PC-3 (cell line): ENCODE data around the gene NDUFC2. TPM values are rescaled to one million over a fixed set of nuclear protein-coding genes. Genes with fewer than 3 reads are reported as not detected.

Source experiments
- ATAC-seq: fragments of 200-7000 bp; cut with Tn5 transposase; 2 replicates; pipeline ENCODE4 v1.9.1; 2020; ENCODE audit warnings: mild to moderate bottlenecking, moderate library complexity
- BruUV-seq: library from RNA; stranded (reverse); fragments of 400-500 nt; replicated peaks from 2 replicates; lab custom pipeline; 2021; lab: Mats Ljungman, UMichigan
- CTCF ChIA-PET: fragments of 300-600 bp; sonication (Branson Sonifier 250); formaldehyde crosslinking; loops from one replicate; lab custom pipeline; 2022; ENCODE audit warnings: antibody characterized with exemption; lab: Charles Lee
- POLR2A ChIA-PET: fragments of 300-600 bp; sonication (Branson Sonifier 250); formaldehyde crosslinking; loops from one replicate; lab custom pipeline; 2022; ENCODE audit warnings: antibody characterized with exemption; ENCODE audit not compliant: unreplicated experiment; lab: Charles Lee
- DNase-seq: peaks from one replicate; pipeline ENCODE4 v3.0.0-alpha.2; 2015
- H2AFZ ChIP-seq: fragments of 300-600 bp; sonication (generic); 2 replicates; pipeline ENCODE4 v1.6.0; 2016; ENCODE audit warnings: antibody characterized with exemption, low read length
- H3F3A ChIP-seq: fragments of 300-600 bp; sonication (generic); one replicate; pipeline ENCODE4 v1.6.0; 2017; ENCODE audit warnings: antibody characterized with exemption, low read length, control low read depth, mild to moderate bottlenecking; ENCODE audit not compliant: unreplicated experiment
- H3K27ac ChIP-seq: fragments of 300-600 bp; sonication (generic); 2 replicates; pipeline ENCODE4 v1.5.1; 2016; ENCODE audit warnings: mild to moderate bottlenecking, low read length
- H3K27me3 ChIP-seq: fragments of 300-600 bp; sonication (generic); 2 replicates; pipeline ENCODE4 v1.6.1; 2016; ENCODE audit warnings: low read length, mixed read lengths
- H3K36me3 ChIP-seq: fragments of 300-600 bp; sonication (generic); 2 replicates; pipeline ENCODE4 v1.6.1; 2016; ENCODE audit warnings: low read depth, mixed run types, low read length, mixed read lengths
- H3K4me1 ChIP-seq: fragments of 300-600 bp; sonication (generic); 2 replicates; pipeline ENCODE4 v1.5.1; 2016; ENCODE audit warnings: low read length; ENCODE audit not compliant: insufficient read depth
- H3K4me2 ChIP-seq: fragments of 300-600 bp; sonication (generic); 2 replicates; pipeline ENCODE4 v1.6.0; 2016; ENCODE audit warnings: low read length
- H3K4me3 ChIP-seq: fragments of 300-600 bp; sonication (generic); 2 replicates; pipeline ENCODE4 v1.5.1; 2016; ENCODE audit warnings: mild to moderate bottlenecking, low read length, mixed read lengths
- H3K79me2 ChIP-seq: fragments of 300-600 bp; sonication (generic); 2 replicates; pipeline ENCODE4 v1.6.1; 2017; ENCODE audit warnings: low read length, mixed read lengths
- H3K9ac ChIP-seq: fragments of 300-600 bp; sonication (generic); 2 replicates; pipeline ENCODE4 v1.6.0; 2016; ENCODE audit warnings: mild to moderate bottlenecking, low read length
- H3K9me2 ChIP-seq: fragments of 300-600 bp; sonication (generic); replicated peaks from 2 replicates; pipeline ENCODE4 v1.6.1; 2016; ENCODE audit warnings: mixed run types, low read length, mixed read lengths
- H3K9me3 ChIP-seq: fragments of 300-600 bp; sonication (generic); 2 replicates; pipeline ENCODE4 v1.6.1; 2016; ENCODE audit warnings: low read length, mixed read lengths
- H4K20me1 ChIP-seq: fragments of 300-600 bp; sonication (generic); 2 replicates; pipeline ENCODE4 v1.6.1; 2016; ENCODE audit warnings: low read length, mixed read lengths
- CTCF ChIP-seq: fragments of 300-600 bp; sonication (generic); conservative IDR thresholded peaks from 2 replicates; pipeline ENCODE4 v1.5.1; 2017; ENCODE audit warnings: antibody characterized with exemption, low read depth, mild to moderate bottlenecking, low read length
- EZH2 ChIP-seq: fragments of 300-600 bp; sonication (generic); IDR thresholded peaks from one replicate; pipeline ENCODE4 v1.6.1; 2017; ENCODE audit warnings: antibody characterized with exemption, mild to moderate bottlenecking, low read length; ENCODE audit not compliant: unreplicated experiment
- EZH2phosphoT487 ChIP-seq: fragments of 300-600 bp; sonication (generic); IDR thresholded peaks from 2 replicates; pipeline ENCODE4 v1.6.1; 2018; ENCODE audit warnings: mild to moderate bottlenecking, antibody characterized with exemption, low read length, borderline replicate concordance
- intact Hi-C: fragments of 100-400 bp; cut with micrococcal nuclease; formaldehyde crosslinking; loops from 2 replicates; pipeline ENCODE4 v1.9.0; 2023
- total RNA-seq: library from RNA; depleted of rRNA; stranded (reverse); fragments of >200 nt; gene quantifications from 2 replicates; pipeline ENCODE4 v1.2.3, GENCODE V29; 2014

NDUFC2 gene
- total RNA-seq, 1 experiment from 2014 or later = 304 TPM

- H4K20me1 ChIP-seq = no peaks in the 10 kb centered on the region
- TF ChIP-seq CTCF (0 out of 2 replicates have a peak, but pooled peaks have one; percentile 8), EZH2 (no peak)
- ATAC-seq = no peak
- H3K9me3 ChIP-seq = no peaks in the 10 kb centered on the region
- H3K4me3 ChIP-seq = no peak overlapping the region
- POLR2A ChIA-PET = no interaction called here
- no peak overlapping the region for H2AFZ ChIP-seq
- H3K9ac ChIP-seq = no peak overlapping the region
- no peak overlapping the region for H3K4me2 ChIP-seq
- CTCF ChIA-PET = no interaction called here
- no peak for DNase-seq
- peaks cover 24% of the 10 kb centered on the region for H3K4me1 ChIP-seq
- no peak overlapping the region for H3K27ac ChIP-seq
- H3F3A ChIP-seq = no peaks in the 10 kb centered on the region
- H3K79me2 ChIP-seq = no peaks in the 10 kb centered on the region
- no TSS peak for BruUV-seq
- H3K9me2 ChIP-seq = no peaks in the 10 kb centered on the region
- intact Hi-C loops = no loop called here
- H3K27me3 ChIP-seq = no peaks in the 10 kb centered on the region
- no peaks in the 10 kb centered on the region for H3K36me3 ChIP-seq
Observed at GRCh38 chr11:78034623-78035022, 45.0 kb downstream of the NDUFC2 start.

GRCh38 chr11:78033040-78033439 is 46.6 kb downstream of the NDUFC2 start:
- Histone ChIP-seq H4K20me1 (no peaks in the 10 kb centered on the region), H3F3A (no peaks in the 10 kb centered on the region), H3K27me3 (no peaks in the 10 kb centered on the region), H2AFZ (no peak overlapping the region), H3K27ac (no peak overlapping the region), H3K9ac (no peak overlapping the region), H3K36me3 (no peaks in the 10 kb centered on the region), H3K9me3 (no peaks in the 10 kb centered on the region), H3K4me1 (peaks cover 35% of the 10 kb centered on the region), H3K4me2 (no peak overlapping the region), H3K4me3 (no peak overlapping the region), H3K9me2 (no peaks in the 10 kb centered on the region), H3K79me2 (no peaks in the 10 kb centered on the region)
- ChIA-PET POLR2A (no interaction called here), CTCF (no interaction called here)
- intact Hi-C loops = no loop called here
- DNase-seq (no peak), ATAC-seq (no peak)
- no TSS peak for BruUV-seq
- TF ChIP-seq CTCF = no peak
- no peak for TF ChIP-seq EZH2phosphoT487
- no peak for TF ChIP-seq EZH2

- Histone ChIP-seq H3K27ac (no peak overlapping the region), H4K20me1 (no peaks in the 10 kb centered on the region), H3K9me2 (no peaks in the 10 kb centered on the region), H3K4me2 (no peak overlapping the region), H3F3A (no peaks in the 10 kb centered on the region), H3K9ac (no peak overlapping the region), H3K4me3 (no peak overlapping the region), H3K79me2 (no peaks in the 10 kb centered on the region), H3K9me3 (no peaks in the 10 kb centered on the region), H3K27me3 (no peaks in the 10 kb centered on the region), H3K4me1 (peaks cover 35% of the 10 kb centered on the region), H2AFZ (no peak overlapping the region), H3K36me3 (no peaks in the 10 kb centered on the region)
- intact Hi-C loops = no loop called here
- BruUV-seq = no TSS peak
- CTCF ChIA-PET = no interaction called here
- TF ChIP-seq EZH2phosphoT487 (no peak), EZH2 (no peak), CTCF (no peak)
- POLR2A ChIA-PET = no interaction called here
- ATAC-seq (no peak), DNase-seq (no peak)
Observed at GRCh38 chr11:78032090-78032489, 47.6 kb downstream of the NDUFC2 start.
